Upper lobe of left lung (tissue), 6 donors: ENCODE measurements around the gene CPPED1. TPM values are rescaled to one million over a fixed set of nuclear protein-coding genes. Genes with fewer than 3 reads are reported as not detected.

Experiments used
- ATAC-seq, 2 donors: fragments of 200-7000 bp; cut with Tn5 transposase; one replicate each; pipeline ENCODE4 v1.9.1; 2022; ENCODE audit warnings: mild to moderate bottlenecking in 2 of 2, moderate library complexity in 2 of 2; ENCODE audit not compliant: low FRiP score in 2 of 2
- DNase-seq, 2 donors: peaks; one replicate each; pipeline ENCODE4 v3.0.0-alpha.2; 2019 to 2020
- H3K27ac ChIP-seq, 4 donors: fragments of 200-600 bp; sonication (generic); one replicate each; pipeline ENCODE4 v1.5.1; 2016 to 2019
- H3K27me3 ChIP-seq, 4 donors: fragments of 200-600 bp; sonication (generic); one replicate each; pipeline ENCODE4 v1.5.1; 2017 to 2019
- H3K36me3 ChIP-seq, 4 donors: fragments of 200-600 bp; sonication (generic); one replicate each; pipeline ENCODE4 v1.5.1; 2016 to 2019
- H3K4me1 ChIP-seq, 4 donors: fragments of 200-600 bp; sonication (generic); one replicate each; pipeline ENCODE4 v1.5.1; 2018 to 2019
- H3K4me3 ChIP-seq, 4 donors: fragments of 200-600 bp; sonication (generic); one replicate each; pipeline ENCODE4 v1.5.1; 2017 to 2019; ENCODE audit warnings: mild to moderate bottlenecking in 2 of 4, moderate library complexity in 1 of 4
- H3K9me3 ChIP-seq, 4 donors: fragments of 200-600 bp; sonication (generic); one replicate each; pipeline ENCODE4 v1.5.1; 2018 to 2019
- EP300 ChIP-seq, 4 donors: sonication (generic); formaldehyde crosslinking; IDR thresholded peaks; one replicate each; pipeline ENCODE4 v1.5.1; 2017; ENCODE audit warnings: antibody characterized with exemption in 4 of 4, control low read depth in 2 of 4
- POLR2A ChIP-seq, 4 donors: fragments of 450-650 bp; IDR thresholded peaks; one replicate each; pipeline ENCODE4 v1.5.1; 2016 to 2017; ENCODE audit warnings: antibody characterized with exemption in 4 of 4, mild to moderate bottlenecking in 2 of 4
- POLR2AphosphoS5 ChIP-seq, 2 donors: sonication (generic); formaldehyde crosslinking; IDR thresholded peaks; one replicate each; pipeline ENCODE4 v1.5.1; 2017; ENCODE audit warnings: antibody characterized with exemption in 2 of 2
- WGBS, 2 donors: methylation state at CpG; one replicate each; pipeline ENCODE4 v1.1.5; 2017 to 2018; 5-methylcytosine and 5-hydroxymethylcytosine counted together
- total RNA-seq, 6 donors: library from RNA; depleted of rRNA in 4 of 6; stranded (reverse); fragments of >200 nt in 4 of 6; gene quantifications; one replicate each; pipeline versions ENCODE4 v1.1.0 to v1.2.1, GENCODE V29; 2016 to 2021
- TF ChIP-seq, protein P1 (sequence below), 6 experiments: fragments of 450-650 bp in 4 of 6; fragments of 200-600 bp in 2 of 6; sonication (generic) in 2 of 6; IDR thresholded peaks; one replicate each; pipeline ENCODE4 v1.5.1; 2016 to 2019; ENCODE audit warnings: antibody characterized with exemption in 6 of 6
- donor health status: DM: no; HTN: no; CAD: no; lungs with moderate emphysema.
- donor health status: DM: no; HTN: yes; CAD: no; lungs with severe emphysema.

Gene CPPED1
- total RNA-seq, 6 donors from 2014 or later = 12.5 to 32.5 (median 23.1) TPM

- Histone ChIP-seq H3K27me3 (no peaks in the 10 kb centered on the region), H3K27ac (no peak overlapping the region), H3K4me1 (no peaks in the 10 kb centered on the region), H3K36me3 (no peaks in the 10 kb centered on the region), H3K9me3 (no peaks in the 10 kb centered on the region), H3K4me3 (no peak overlapping the region)
- no peak for TF ChIP-seq EP300 (IDR thresholded peaks at IDR 0.05)
- no peak for TF ChIP-seq POLR2AphosphoS5 (IDR thresholded peaks at IDR 0.05)
- TF ChIP-seq, protein P1, sequence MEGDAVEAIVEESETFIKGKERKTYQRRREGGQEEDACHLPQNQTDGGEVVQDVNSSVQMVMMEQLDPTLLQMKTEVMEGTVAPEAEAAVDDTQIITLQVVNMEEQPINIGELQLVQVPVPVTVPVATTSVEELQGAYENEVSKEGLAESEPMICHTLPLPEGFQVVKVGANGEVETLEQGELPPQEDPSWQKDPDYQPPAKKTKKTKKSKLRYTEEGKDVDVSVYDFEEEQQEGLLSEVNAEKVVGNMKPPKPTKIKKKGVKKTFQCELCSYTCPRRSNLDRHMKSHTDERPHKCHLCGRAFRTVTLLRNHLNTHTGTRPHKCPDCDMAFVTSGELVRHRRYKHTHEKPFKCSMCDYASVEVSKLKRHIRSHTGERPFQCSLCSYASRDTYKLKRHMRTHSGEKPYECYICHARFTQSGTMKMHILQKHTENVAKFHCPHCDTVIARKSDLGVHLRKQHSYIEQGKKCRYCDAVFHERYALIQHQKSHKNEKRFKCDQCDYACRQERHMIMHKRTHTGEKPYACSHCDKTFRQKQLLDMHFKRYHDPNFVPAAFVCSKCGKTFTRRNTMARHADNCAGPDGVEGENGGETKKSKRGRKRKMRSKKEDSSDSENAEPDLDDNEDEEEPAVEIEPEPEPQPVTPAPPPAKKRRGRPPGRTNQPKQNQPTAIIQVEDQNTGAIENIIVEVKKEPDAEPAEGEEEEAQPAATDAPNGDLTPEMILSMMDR (IDR thresholded peaks at IDR 0.05) = no peak
- no peak for TF ChIP-seq POLR2A (IDR thresholded peaks at IDR 0.05)
- DNase-seq = no peak
- no peak for ATAC-seq
- WGBS, 2 donors = 77 to 80% methylated on average over 7 of the region's 7 CpGs
Observed at GRCh38 chr16:12681653-12682052, 122.0 kb downstream of the CPPED1 start.

DNA sequence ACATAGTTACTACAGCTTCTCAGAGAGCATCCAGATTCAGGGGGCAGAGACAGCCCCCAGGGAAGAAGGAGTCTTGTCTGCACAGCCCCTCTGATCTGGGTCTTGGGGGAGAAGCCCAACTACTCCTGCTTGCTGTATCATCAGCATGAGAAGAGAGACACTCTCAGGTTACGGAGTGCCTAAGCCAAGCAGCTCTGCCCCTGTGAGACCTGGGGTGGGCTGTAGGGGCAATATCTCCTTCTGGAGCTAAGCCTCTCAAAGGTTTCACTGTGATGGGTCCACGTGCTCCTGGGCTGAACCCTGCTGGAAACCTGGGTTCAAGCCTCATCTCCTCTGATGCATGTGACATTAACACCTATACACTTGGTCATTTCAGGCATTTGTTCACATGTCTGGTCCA is 123.2 kb downstream of the CPPED1 start:
- Histone ChIP-seq H3K4me3 (no peak overlapping the region), H3K27ac (no peak overlapping the region), H3K4me1 (no peaks in the 10 kb centered on the region), H3K36me3 (no peaks in the 10 kb centered on the region), H3K9me3 (no peaks in the 10 kb centered on the region), H3K27me3 (no peaks in the 10 kb centered on the region)
- TF ChIP-seq POLR2AphosphoS5 (IDR thresholded peaks at IDR 0.05) (no peak), POLR2A (IDR thresholded peaks at IDR 0.05) (no peak), EP300 (IDR thresholded peaks at IDR 0.05) (no peak)
- TF ChIP-seq, protein P1 (IDR thresholded peaks at IDR 0.05) = no peak
- DNase-seq (no peak), ATAC-seq (no peak)
- WGBS, 2 donors = 73 to 100% methylated on average over 1 to 2 of the region's 2 CpGs

DNA sequence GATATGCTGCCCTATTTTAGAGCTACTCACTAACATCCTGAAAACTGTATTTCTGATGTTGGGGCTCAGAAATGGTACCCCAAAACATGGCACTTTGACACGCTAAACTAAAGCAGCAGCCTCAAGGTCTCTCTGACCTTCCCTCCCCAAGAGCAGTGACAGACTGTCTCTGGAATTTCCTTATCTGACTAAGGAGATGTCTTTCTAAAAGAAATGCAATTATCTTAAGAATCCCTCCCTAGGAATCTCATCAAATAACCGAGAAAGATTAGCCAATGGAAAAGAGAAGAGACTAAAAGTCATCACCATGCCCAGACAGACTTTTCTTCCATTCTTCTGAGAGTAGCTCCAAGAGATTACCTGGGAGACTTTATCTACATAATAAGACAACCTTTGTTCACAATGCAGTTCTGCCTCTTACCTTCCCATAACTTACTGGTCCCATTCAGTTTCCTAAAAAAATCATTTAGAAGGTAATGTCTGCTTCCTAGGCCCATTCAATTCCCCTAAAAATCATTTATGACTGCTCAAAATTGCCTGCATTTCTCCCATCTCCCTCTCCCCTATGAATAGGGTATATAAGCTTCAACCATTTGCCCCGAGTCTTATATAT is 123.9 kb downstream of the CPPED1 start:
- Histone ChIP-seq H3K4me3 (no peak overlapping the region), H3K27ac (no peak overlapping the region), H3K4me1 (no peaks in the 10 kb centered on the region), H3K27me3 (no peaks in the 10 kb centered on the region), H3K36me3 (no peaks in the 10 kb centered on the region), H3K9me3 (no peaks in the 10 kb centered on the region)
- ATAC-seq (no peak), DNase-seq (no peak)
- 83 to 86% methylated on average over 3 of the region's 3 CpGs for WGBS, 2 donors
- TF ChIP-seq POLR2A (IDR thresholded peaks at IDR 0.05) = no peak
- TF ChIP-seq POLR2AphosphoS5 (IDR thresholded peaks at IDR 0.05) = no peak
- TF ChIP-seq, protein P1 (IDR thresholded peaks at IDR 0.05) = no peak
- TF ChIP-seq EP300 (IDR thresholded peaks at IDR 0.05) = no peak

DNA sequence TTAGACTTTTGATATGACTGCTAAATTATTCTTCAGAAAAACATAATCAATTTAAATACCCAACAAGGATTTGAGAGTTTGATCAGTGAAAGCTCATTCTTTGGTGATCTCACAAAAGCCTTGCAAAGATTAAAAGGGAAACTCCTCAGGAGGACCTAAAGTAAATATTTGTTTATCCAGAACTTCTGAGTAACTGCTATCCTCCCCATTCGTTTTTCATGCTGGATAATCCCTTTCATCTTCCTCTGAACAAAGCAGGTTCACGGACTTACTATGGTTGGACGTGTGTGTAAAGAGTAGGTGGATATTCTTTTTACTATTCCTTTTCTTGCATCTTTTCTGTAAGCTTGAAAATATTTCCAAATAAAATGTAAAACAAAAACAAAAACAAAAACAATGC is 124.7 kb downstream of the CPPED1 start:
- Histone ChIP-seq H3K4me3 (no peak overlapping the region), H3K36me3 (no peaks in the 10 kb centered on the region), H3K9me3 (no peaks in the 10 kb centered on the region), H3K27me3 (no peaks in the 10 kb centered on the region), H3K27ac (no peak overlapping the region), H3K4me1 (no peaks in the 10 kb centered on the region)
- ATAC-seq (no peak), DNase-seq (no peak)
- TF ChIP-seq POLR2A (IDR thresholded peaks at IDR 0.05) = no peak
- no peak for TF ChIP-seq EP300 (IDR thresholded peaks at IDR 0.05)
- TF ChIP-seq, protein P1 (IDR thresholded peaks at IDR 0.05) = no peak
- TF ChIP-seq POLR2AphosphoS5 (IDR thresholded peaks at IDR 0.05) = no peak
- 71 to 77% methylated on average over 3 of the region's 3 CpGs for WGBS, 2 donors

- no peaks in the 10 kb centered on the region for H3K9me3 ChIP-seq
- no peak overlapping the region for H3K4me3 ChIP-seq
- DNase-seq (no peak), ATAC-seq (no peak)
- TF ChIP-seq EP300 (IDR thresholded peaks at IDR 0.05) (no peak), POLR2A (IDR thresholded peaks at IDR 0.05) (no peak), POLR2AphosphoS5 (IDR thresholded peaks at IDR 0.05) (no peak)
- TF ChIP-seq, protein P1 (IDR thresholded peaks at IDR 0.05) = no peak
- H3K4me1 ChIP-seq = no peaks in the 10 kb centered on the region
- H3K36me3 ChIP-seq = no peaks in the 10 kb centered on the region
- H3K27ac ChIP-seq = no peak overlapping the region
- no peaks in the 10 kb centered on the region for H3K27me3 ChIP-seq
- WGBS, 2 donors = 74 to 80% methylated on average over 8 of the region's 8 CpGs
Observed at GRCh38 chr16:12677502-12677901, 126.2 kb downstream of the CPPED1 start.
